Adrenal gland (tissue), 12 donors: Measurements from ENCODE around the gene MPG. TPM values are rescaled to one million over a fixed set of nuclear protein-coding genes. Genes with fewer than 3 reads are reported as not detected.
"Not testable (repeated sequence)": the region's sequence is repeated elsewhere in the genome, so short reads cannot be mapped to it uniquely, and the experiment has no call there.

Experiments
- DNase-seq, 7 donors: peaks; one replicate each; pipeline ENCODE4 v3.0.0-alpha.2; 2019 to 2020
- H3K27ac ChIP-seq, 5 donors: fragments of 200-600 bp; sonication (generic) in 4 of 5; 1 replicate in 3 of 5; 2 replicates in 2 of 5; pipeline versions ENCODE4 v1.5.1 to v1.8.0; 2016 to 2020; ENCODE audit warnings: mild to moderate bottlenecking in 1 of 5
- H3K27me3 ChIP-seq: fragments of 200-600 bp; 2 replicates; pipeline ENCODE4 v1.8.0; 2021
- H3K36me3 ChIP-seq, 2 donors: fragments of 200-600 bp; replicated peaks in 1 of 2; 1 replicate in 1 of 2; 2 replicates in 1 of 2; pipeline versions ENCODE4 v1.5.1 to v1.8.0; 2018 to 2022
- H3K4me1 ChIP-seq, 2 donors: fragments of 200-600 bp; replicated peaks in 1 of 2; 1 replicate in 1 of 2; 2 replicates in 1 of 2; pipeline versions ENCODE4 v1.5.1 to v1.8.0; 2018 to 2021
- H3K4me3 ChIP-seq, 4 donors: fragments of 200-600 bp; sonication (generic) in 3 of 4; one replicate each; pipeline ENCODE4 v1.5.1; 2016 to 2018
- H3K9me3 ChIP-seq, 3 donors: fragments of 200-600 bp; sonication (generic) in 1 of 3; replicated peaks in 1 of 3; 1 replicate in 2 of 3; 2 replicates in 1 of 3; pipeline versions ENCODE4 v1.5.1 to v1.8.0; 2016 to 2021
- POLR2A ChIP-seq, 2 donors: fragments of 450-650 bp; IDR thresholded peaks; one replicate each; pipeline ENCODE4 v1.6.1; 2017; ENCODE audit warnings: antibody characterized with exemption in 2 of 2, mild to moderate bottlenecking in 2 of 2, moderate library complexity in 1 of 2
- WGBS, 4 donors: extraction: QIAGEN DNeasy Blood & Tissue Kit in 2 of 4; methylation state at CpG; one replicate each; pipeline versions ENCODE4 v1.1.5 to v1.1.7; 2013 to 2017; 5-methylcytosine and 5-hydroxymethylcytosine counted together
- intact Hi-C, 2 donors: fragments of 100-400 bp; cut with DNase I; formaldehyde crosslinking; loops; one replicate each; pipeline versions ENCODE4 v1.14.1 to v1.15.0; 2022 to 2023
- polyA plus RNA-seq, 3 donors: library from polyadenylated mRNA; stranded (reverse); fragments of 200-250 nt in 2 of 3; fragments of 350-450 nt in 1 of 3; fragmentation: Illumina TruSeq in 1 of 3; extraction: RNeasy Lipid Tissue Mini Kit (QIAGEN cat#74804) in 1 of 3; gene quantifications; one replicate each; pipeline ENCODE4 v1.2.3, GENCODE V29; 2013 to 2014
- total RNA-seq, 9 donors: library from RNA; depleted of rRNA in 4 of 9; stranded (reverse); fragments of >200 nt in 4 of 9; fragments of 120-200 nt in 1 of 9; fragmentation: NEBNext Ultra II Directional in 1 of 9; extraction: Animal tissue kit (Norgen Biotek cat#: 25700) in 1 of 9; gene quantifications; one replicate each; pipeline versions ENCODE4 v1.1.0 to v1.2.4, GENCODE V29; 2013 to 2023
- TF ChIP-seq, protein P1 (sequence below), 6 experiments: fragments of 450-650 bp in 4 of 6; fragments of 200-600 bp in 2 of 6; sonication (generic) in 1 of 6; IDR thresholded peaks; 1 replicate in 5 of 6; 2 replicates in 1 of 6; pipeline versions ENCODE4 v1.5.1 to v1.8.0; 2016 to 2021; ENCODE audit warnings: antibody characterized with exemption in 6 of 6, mild to moderate bottlenecking in 2 of 6, moderate library complexity in 1 of 6
- donor health status: healthy with polysubstance abuse.
- donor health status: Bipolar disorder and iron deficiency.
- donor health status: DM: yes; HTN: yes; CAD: no.
- donor health status: DM: no; HTN: no; CAD: no.
- donor health status: DM: no; HTN: no; CAD: no.
- donor health status: DM: yes; HTN: yes; CAD: no.

The MPG gene
- total and polyA plus RNA-seq, 12 donors, result 5.0 to 207 (median 91.3) TPM

DNA sequence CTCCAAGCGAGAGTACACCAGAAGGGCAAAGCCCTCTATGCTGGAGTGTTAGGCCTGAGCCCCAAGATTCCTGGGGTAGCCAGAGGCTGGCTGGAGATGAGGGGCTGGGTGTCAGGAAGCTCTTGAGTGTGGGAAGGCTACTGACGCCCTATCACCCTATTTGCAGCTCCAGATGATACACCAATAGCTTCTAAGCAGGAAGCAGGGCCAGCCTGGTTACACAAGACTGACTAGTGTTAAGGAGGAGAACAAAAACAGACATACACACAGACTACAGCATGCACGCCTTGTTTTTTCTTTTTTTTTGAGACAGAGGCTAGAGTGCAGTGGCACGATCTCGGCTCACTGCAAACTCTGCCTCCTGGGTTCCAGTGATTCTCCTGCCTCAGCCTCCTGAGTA is 40.5 kb upstream of the MPG start:
- Histone ChIP-seq H3K27ac (no peak overlapping the region), H3K4me3 (no peak overlapping the region), H3K4me1 (no peaks in the 10 kb centered on the region), H3K9me3 (no peaks in the 10 kb centered on the region), H3K27me3 (no peaks in the 10 kb centered on the region), H3K36me3 (no peaks in the 10 kb centered on the region)
- intact Hi-C loops, result no loop called here
- WGBS, 4 donors, result 89 to 97% (median 91%) methylated on average over 5 of the region's 5 CpGs
- TF ChIP-seq, protein P1, sequence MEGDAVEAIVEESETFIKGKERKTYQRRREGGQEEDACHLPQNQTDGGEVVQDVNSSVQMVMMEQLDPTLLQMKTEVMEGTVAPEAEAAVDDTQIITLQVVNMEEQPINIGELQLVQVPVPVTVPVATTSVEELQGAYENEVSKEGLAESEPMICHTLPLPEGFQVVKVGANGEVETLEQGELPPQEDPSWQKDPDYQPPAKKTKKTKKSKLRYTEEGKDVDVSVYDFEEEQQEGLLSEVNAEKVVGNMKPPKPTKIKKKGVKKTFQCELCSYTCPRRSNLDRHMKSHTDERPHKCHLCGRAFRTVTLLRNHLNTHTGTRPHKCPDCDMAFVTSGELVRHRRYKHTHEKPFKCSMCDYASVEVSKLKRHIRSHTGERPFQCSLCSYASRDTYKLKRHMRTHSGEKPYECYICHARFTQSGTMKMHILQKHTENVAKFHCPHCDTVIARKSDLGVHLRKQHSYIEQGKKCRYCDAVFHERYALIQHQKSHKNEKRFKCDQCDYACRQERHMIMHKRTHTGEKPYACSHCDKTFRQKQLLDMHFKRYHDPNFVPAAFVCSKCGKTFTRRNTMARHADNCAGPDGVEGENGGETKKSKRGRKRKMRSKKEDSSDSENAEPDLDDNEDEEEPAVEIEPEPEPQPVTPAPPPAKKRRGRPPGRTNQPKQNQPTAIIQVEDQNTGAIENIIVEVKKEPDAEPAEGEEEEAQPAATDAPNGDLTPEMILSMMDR (IDR thresholded peaks at IDR 0.05), result no peak
- TF ChIP-seq POLR2A (IDR thresholded peaks at IDR 0.05), result no peak
- DNase-seq, result peak in 1 of 7 donors; percentile 43

DNA sequence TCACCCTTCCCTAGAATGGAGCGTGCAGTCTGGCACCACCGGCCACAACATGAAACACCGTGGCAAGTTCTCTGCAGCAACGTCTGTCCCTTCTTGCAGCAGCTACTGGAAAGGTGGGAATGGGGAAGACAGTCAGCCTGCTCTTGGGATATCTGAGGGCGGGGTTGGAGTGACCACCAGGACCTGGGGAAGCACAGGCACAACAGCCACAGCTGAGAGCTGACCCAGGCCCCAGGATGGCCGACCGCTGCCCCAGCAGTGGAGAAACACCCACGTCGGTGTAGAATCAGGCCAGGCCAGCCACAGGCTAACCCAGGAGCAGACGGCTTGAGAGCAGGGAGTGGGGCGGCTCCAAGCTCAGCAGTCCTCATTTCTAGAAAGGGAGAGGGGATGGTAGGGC is 39.8 kb upstream of the MPG start:
- WGBS, 4 donors, result 80 to 94% (median 93%) methylated on average over 8 to 11 of the region's 11 CpGs
- H3K27me3 ChIP-seq, H3K9me3 ChIP-seq, H3K27ac ChIP-seq, H3K36me3 ChIP-seq, intact Hi-C loops, H3K4me1 ChIP-seq, H3K4me3 ChIP-seq: not testable (repeated sequence)
- peak in 1 of 7 donors; percentile 30 for DNase-seq

DNA sequence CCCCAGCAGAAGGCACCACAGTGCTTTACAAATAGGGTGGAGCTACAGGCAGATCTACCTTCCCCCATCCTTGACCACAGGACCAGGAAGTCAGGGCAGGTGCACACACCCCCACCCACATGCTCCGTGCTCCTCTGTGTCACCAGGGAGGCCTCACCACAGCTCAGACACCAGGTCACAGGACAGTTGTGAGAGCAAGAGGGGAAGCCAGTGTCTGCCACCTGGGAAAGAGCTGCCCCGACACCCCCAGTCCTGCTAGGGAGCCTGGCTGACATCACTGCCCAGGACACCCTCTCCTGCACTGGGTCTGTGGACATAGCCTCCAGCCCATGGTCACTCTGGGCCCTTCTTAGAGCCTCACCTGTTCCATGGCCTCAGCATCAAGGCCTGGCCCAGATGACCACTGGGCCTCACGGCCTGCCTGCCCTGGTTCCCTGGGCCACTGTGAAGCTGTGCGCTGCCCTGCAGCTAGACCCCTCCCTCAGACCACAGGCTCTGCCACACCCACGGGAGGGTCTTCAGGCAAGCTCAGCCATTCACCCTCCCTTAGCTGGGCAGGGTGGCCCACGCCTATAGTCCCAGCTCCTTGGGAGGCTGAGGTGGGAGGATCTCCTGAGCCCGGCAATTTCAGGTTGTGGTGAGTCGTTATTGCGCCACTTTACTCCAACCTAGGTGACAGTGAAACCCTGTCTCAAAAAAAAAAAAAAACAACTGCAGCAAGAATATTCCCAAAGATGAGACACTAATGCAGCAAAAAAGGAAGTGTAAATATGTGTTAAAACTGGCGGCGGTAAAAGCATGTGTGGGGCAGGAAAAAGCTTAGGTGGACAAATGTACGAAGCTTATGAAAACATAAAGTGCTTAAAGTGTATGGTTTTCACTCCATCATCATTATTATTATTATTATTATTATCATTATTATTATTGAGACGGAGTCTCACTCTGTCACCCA is 38.8 kb upstream of the MPG start:
- WGBS, 4 donors, result 78 to 88% (median 87%) methylated on average over 9 to 13 of the region's 13 CpGs
- Histone ChIP-seq H3K9me3 (no peaks in the 10 kb centered on the region), H3K36me3 (no peaks in the 10 kb centered on the region), H3K27me3 (no peaks in the 10 kb centered on the region), H3K27ac (no peak overlapping the region), H3K4me1 (no peaks in the 10 kb centered on the region), H3K4me3 (no peak overlapping the region)
- intact Hi-C loops, result no loop called here
- peak in 2 of 7 donors; percentile 2 to 42 for DNase-seq
- TF ChIP-seq POLR2A (IDR thresholded peaks at IDR 0.05), result no peak
- TF ChIP-seq, protein P1 (IDR thresholded peaks at IDR 0.05), result no peak

DNA sequence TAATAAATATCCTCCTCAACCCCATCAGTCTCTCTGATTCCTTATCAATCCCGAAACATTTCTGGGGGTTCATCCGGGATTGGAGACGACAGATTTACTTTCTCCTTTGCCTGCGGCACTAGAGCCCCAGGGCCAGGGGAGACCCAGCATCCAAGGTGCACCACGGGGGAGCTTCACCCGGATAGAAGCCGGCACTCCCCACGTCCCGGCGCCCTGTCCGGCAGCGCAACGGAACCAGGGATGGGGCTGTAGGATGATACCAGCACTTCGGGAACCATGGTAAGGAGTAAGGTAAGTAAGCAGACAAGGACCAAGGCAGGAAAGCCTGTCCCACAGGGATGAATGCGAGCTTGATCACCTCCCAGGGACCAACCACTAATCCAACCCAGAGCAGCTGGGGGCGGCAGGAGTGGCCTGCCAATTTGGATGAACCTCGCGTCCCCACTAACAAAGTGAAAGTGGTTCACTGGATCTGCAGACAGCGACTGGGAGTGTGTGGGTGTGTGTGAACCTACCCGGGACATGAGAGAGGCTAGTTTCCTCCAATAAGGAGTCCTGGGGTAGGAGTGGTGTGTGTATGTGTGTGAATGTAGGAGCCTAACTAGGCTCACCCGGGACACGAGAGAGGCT is 36.5 kb upstream of the MPG start:
- TF ChIP-seq, protein P1 (IDR thresholded peaks at IDR 0.05), result no peak
- no peak for TF ChIP-seq POLR2A (IDR thresholded peaks at IDR 0.05)
- peaks cover 0 to 15% of the 10 kb centered on the region in 2 donors for H3K36me3 ChIP-seq
- DNase-seq, result no peak
- no peak overlapping the region for H3K27ac ChIP-seq
- H3K4me1 ChIP-seq, result no peaks in the 10 kb centered on the region
- intact Hi-C loops, result no loop called here
- H3K4me3 ChIP-seq, result no peak overlapping the region
- H3K27me3 ChIP-seq, result no peaks in the 10 kb centered on the region
- WGBS, 4 donors, result 86 to 93% (median 90%) methylated on average over 19 to 22 of the region's 22 CpGs
- H3K9me3 ChIP-seq, result no peaks in the 10 kb centered on the region
